Thyroid gland (tissue), 4 donors: ENCODE data around the gene RAB37.

Experiments
- POLR2A ChIP-seq, 2 donors: fragments of 450-650 bp; IDR thresholded peaks; one replicate each; pipeline ENCODE4 v1.6.1; 2017; ENCODE audit warnings: antibody characterized with exemption in 2 of 2, mild to moderate bottlenecking in 2 of 2, moderate library complexity in 1 of 2
- TF ChIP-seq, protein P1 (sequence below), 6 experiments: fragments of 200-600 bp in 3 of 6; fragments of 450-650 bp in 3 of 6; sonication (generic) in 3 of 6; IDR thresholded peaks; one replicate each; pipeline ENCODE4 v1.5.1; 2016 to 2019; ENCODE audit warnings: antibody characterized with exemption in 6 of 6, mild to moderate bottlenecking in 2 of 6, inconsistent platforms in 1 of 6, moderate library complexity in 1 of 6

DNA sequence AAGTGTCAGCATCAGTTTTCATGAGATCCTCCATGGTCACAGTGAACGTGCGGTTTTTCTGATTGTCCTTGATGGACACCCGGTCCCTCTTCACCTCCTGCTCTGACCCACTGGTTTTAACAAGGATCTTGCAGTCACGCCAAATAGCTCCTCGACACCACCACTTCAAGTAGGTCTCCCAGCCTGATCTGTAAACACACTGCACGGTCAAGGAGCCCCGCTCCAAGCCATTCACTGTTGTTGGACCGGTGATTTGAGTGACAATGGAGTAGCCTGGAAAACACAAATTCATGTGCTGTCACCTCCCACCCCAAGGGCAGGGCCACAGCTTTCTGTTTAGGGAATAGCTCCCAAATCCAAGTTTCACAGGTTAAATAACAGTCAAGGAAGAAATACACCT lies 32.5 kb upstream of the RAB37 start:
- TF ChIP-seq, protein P1, sequence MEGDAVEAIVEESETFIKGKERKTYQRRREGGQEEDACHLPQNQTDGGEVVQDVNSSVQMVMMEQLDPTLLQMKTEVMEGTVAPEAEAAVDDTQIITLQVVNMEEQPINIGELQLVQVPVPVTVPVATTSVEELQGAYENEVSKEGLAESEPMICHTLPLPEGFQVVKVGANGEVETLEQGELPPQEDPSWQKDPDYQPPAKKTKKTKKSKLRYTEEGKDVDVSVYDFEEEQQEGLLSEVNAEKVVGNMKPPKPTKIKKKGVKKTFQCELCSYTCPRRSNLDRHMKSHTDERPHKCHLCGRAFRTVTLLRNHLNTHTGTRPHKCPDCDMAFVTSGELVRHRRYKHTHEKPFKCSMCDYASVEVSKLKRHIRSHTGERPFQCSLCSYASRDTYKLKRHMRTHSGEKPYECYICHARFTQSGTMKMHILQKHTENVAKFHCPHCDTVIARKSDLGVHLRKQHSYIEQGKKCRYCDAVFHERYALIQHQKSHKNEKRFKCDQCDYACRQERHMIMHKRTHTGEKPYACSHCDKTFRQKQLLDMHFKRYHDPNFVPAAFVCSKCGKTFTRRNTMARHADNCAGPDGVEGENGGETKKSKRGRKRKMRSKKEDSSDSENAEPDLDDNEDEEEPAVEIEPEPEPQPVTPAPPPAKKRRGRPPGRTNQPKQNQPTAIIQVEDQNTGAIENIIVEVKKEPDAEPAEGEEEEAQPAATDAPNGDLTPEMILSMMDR (IDR thresholded peaks at IDR 0.05), result no peak
- no peak for TF ChIP-seq POLR2A (IDR thresholded peaks at IDR 0.05)
